Measurements from ENCODE around the gene PRLH. TPM values are rescaled to one million over a fixed set of nuclear protein-coding genes. Genes with fewer than 3 reads are reported as not detected.
"Not testable (repeated sequence)": the region's sequence is repeated elsewhere in the genome, so short reads cannot be mapped to it uniquely, and the experiment has no call there.

PRLH gene
- total RNA-seq, 2 donors from 2014 or later, result not detected

DNA sequence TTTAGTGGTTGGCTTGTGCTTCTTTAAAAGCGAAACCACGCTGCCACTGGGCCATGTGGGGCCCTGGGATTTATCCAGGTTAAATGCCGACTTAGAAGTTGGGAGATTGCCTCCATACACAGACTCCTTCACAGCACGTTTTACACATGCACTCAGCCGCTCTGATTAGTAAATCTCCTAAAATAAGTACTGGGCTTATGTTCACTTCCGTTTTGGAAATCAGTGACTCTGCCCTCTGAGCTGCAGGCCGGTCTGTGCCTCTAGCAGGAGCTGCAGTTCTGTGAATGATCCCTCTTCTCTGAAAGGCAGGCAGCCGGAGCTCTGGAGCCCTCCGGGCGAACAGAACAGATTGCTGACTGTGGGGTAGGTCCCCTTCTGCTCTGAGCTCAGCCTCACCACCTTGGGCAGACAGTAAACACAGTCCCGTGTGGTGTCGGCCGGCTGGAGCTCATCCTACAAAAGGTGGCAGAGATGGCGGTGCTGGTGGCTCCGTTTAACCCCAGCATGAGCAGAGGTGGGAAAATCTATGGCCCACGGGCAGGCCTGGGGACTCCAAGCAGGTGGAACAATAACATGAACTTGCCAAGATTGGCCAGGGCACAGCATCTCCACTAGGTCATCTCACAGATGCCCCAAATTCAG lies 34.0 kb downstream of the PRLH start:
- Mint-ChIP-seq H3K4me3 (no peak overlapping the region), H3K9me3 (no peaks in the 10 kb centered on the region), H3K27ac (peak overlapping the region in 1 of 2 donors; percentile 29), H3K4me1 (ENCODE audit: low read depth in 2 of 2) (peaks cover 17 to 26% of the 10 kb centered on the region in 2 donors), H3K36me3 (no peaks in the 10 kb centered on the region), H3K27me3 (no peaks in the 10 kb centered on the region)
- ATAC-seq (no peak), DNase-seq (ENCODE audit: low spot score) (no peak)

- H3K27ac Mint-ChIP-seq, result peak overlapping the region in 1 of 2 donors; percentile 94
- H3K27me3 Mint-ChIP-seq, result no peaks in the 10 kb centered on the region
- H3K36me3 Mint-ChIP-seq, result no peaks in the 10 kb centered on the region
- no peak overlapping the region for H3K4me3 Mint-ChIP-seq
- ATAC-seq, result no peak
- peaks cover 17 to 26% of the 10 kb centered on the region in 2 donors for H3K4me1 Mint-ChIP-seq (ENCODE audit: low read depth in 2 of 2)
- H3K9me3 Mint-ChIP-seq, result no peaks in the 10 kb centered on the region
- no peak for DNase-seq (ENCODE audit: low spot score)
Measured at GRCh38 chr2:237601453-237602116, 35.2 kb downstream of the PRLH start.

GRCh38 chr2:237602409-237602808 lies 36.0 kb downstream of the PRLH start:
- Mint-ChIP-seq H3K4me1 (ENCODE audit: low read depth in 2 of 2) (peaks cover 17 to 26% of the 10 kb centered on the region in 2 donors), H3K36me3 (no peaks in the 10 kb centered on the region), H3K27ac (peak overlapping the region in 1 of 2 donors; percentile 94), H3K9me3 (no peaks in the 10 kb centered on the region), H3K27me3 (no peaks in the 10 kb centered on the region), H3K4me3 (no peak overlapping the region)
- no peak for DNase-seq (ENCODE audit: low spot score)
- ATAC-seq, result no peak

DNA sequence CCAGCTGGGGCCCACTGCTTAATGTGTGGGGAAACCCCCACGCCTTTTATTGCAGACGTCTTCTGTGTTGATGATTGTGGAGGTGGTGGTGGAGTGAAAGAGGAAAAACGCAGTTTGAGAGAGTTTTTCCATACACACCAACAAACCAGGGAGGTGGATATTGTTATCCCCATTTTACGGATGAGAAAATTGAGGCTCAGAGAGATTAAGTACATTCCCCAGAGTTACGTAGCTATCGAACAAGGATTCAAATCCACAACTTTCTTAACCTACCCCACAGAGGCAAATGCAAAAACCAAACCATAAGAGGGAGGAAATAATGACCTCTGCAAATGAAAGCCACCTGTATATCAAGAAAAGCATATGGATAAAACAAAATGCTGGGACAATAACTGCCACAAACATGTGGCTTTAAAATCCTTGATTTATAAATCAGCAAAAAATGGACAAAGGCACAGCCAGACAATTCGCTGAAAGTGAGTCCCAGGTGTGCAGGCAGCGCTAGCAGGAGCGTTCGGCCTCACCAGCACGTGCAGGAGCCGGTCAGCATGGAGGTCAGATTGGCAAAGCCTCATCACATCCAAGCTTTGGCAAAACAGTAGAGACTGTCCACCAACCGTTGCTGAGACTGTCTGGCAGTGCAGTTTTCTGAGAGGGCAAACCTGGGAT lies 36.8 kb downstream of the PRLH start:
- ATAC-seq, result no peak
- Mint-ChIP-seq H3K9me3 (no peaks in the 10 kb centered on the region), H3K4me1 (ENCODE audit: low read depth in 2 of 2) (peaks cover 17 to 20% of the 10 kb centered on the region in 2 donors), H3K4me3 (peak overlapping the region; percentile 80), H3K27me3 (peaks cover 5 to 6% of the 10 kb centered on the region in 2 donors), H3K36me3 (no peaks in the 10 kb centered on the region), H3K27ac (peak overlapping the region; percentile 83 to 94)
- no peak for DNase-seq (ENCODE audit: low spot score)

DNA sequence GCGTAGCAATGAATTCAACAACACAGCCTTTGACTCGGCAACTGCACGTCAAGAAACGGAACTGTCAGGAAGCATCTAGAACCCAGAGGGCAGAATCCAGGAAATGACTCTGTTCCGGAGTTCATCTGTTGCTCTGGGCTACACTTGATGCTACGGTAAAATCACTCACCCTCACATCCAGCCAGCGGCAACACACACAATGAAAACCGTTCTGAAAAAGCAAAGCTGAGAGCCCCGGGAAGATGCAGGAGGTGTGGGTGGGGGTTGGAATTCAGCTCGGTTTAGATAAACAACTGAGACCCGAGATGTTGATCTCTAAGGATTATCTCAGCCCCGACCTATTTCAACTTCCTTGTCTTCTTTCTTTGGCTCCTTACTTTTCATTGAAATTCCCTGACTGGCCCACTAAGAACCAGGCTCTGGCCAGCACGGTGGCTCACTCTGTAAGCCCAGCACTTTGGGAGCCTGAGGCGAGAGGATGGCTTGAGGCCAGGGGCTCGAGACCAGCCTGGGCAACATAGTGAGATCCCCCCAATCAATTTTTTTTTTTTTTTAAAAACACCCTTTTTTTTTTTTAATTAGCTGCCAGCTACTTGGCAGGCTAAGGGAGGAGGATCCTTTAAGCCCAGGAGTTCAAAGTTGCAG lies 37.5 kb downstream of the PRLH start:
- Mint-ChIP-seq H3K4me3 (peak overlapping the region; percentile 80), H3K27ac (peak overlapping the region; percentile 83 to 94), H3K36me3 (no peaks in the 10 kb centered on the region), H3K4me1 (ENCODE audit: low read depth in 2 of 2) (peaks cover 13 to 14% of the 10 kb centered on the region in 2 donors), H3K27me3 (peaks cover 7 to 10% of the 10 kb centered on the region in 2 donors), H3K9me3 (no peaks in the 10 kb centered on the region)
- DNase-seq (ENCODE audit: low spot score) (no peak), ATAC-seq (peak; percentile 84 to 90)

DNA sequence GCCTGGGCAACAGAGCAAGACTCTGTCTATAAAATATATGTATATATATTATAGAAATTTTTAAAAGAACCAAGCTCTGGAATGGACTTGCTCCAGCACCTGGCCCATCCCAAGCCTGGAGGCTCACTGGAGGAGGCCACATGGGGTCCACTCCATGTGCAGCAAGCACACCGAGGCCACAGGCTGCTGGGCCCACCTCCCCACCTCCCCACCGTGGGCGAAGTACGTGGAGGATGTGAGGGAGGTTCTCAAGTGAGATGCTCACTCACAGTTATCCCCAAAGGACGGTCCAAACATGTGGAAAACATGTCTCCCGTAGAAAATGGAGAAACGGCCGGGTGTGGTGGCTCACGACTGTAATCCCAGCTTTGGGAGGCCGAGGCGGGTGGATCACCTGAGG lies 38.0 kb downstream of the PRLH start:
- peak overlapping the region; percentile 83 to 94 for H3K27ac Mint-ChIP-seq
- H3K4me1 Mint-ChIP-seq (ENCODE audit: low read depth in 2 of 2), result peaks cover 13 to 14% of the 10 kb centered on the region in 2 donors
- no peak overlapping the region for H3K4me3 Mint-ChIP-seq
- DNase-seq (ENCODE audit: low spot score), result no peak
- no peaks in the 10 kb centered on the region for H3K36me3 Mint-ChIP-seq
- ATAC-seq, result no peak
- H3K9me3 Mint-ChIP-seq, result no peaks in the 10 kb centered on the region
- H3K27me3 Mint-ChIP-seq, result peaks cover 7 to 12% of the 10 kb centered on the region in 2 donors

GRCh38 chr2:237604960-237605359 lies 38.6 kb downstream of the PRLH start:
- H3K4me3 Mint-ChIP-seq, result no peak overlapping the region
- H3K4me1 Mint-ChIP-seq (ENCODE audit: low read depth in 2 of 2), result peaks cover 13 to 14% of the 10 kb centered on the region in 2 donors
- H3K9me3 Mint-ChIP-seq, result no peaks in the 10 kb centered on the region
- H3K27me3 Mint-ChIP-seq, result peaks cover 11 to 18% of the 10 kb centered on the region in 2 donors
- no peak for ATAC-seq
- no peaks in the 10 kb centered on the region for H3K36me3 Mint-ChIP-seq
- DNase-seq (ENCODE audit: low spot score), result no peak
- peak overlapping the region in 1 of 2 donors; percentile 46 for H3K27ac Mint-ChIP-seq

GRCh38 chr2:237606522-237606921 lies 40.1 kb downstream of the PRLH start:
- not testable (repeated sequence) for H3K4me3 Mint-ChIP-seq; H3K36me3 Mint-ChIP-seq; DNase-seq (ENCODE audit: low spot score); H3K9me3 Mint-ChIP-seq; ATAC-seq; H3K27ac Mint-ChIP-seq
- peaks cover 11 to 24% of the 10 kb centered on the region in 2 donors for H3K27me3 Mint-ChIP-seq
- H3K4me1 Mint-ChIP-seq (ENCODE audit: low read depth in 2 of 2), result peaks cover 13 to 14% of the 10 kb centered on the region in 2 donors

DNA sequence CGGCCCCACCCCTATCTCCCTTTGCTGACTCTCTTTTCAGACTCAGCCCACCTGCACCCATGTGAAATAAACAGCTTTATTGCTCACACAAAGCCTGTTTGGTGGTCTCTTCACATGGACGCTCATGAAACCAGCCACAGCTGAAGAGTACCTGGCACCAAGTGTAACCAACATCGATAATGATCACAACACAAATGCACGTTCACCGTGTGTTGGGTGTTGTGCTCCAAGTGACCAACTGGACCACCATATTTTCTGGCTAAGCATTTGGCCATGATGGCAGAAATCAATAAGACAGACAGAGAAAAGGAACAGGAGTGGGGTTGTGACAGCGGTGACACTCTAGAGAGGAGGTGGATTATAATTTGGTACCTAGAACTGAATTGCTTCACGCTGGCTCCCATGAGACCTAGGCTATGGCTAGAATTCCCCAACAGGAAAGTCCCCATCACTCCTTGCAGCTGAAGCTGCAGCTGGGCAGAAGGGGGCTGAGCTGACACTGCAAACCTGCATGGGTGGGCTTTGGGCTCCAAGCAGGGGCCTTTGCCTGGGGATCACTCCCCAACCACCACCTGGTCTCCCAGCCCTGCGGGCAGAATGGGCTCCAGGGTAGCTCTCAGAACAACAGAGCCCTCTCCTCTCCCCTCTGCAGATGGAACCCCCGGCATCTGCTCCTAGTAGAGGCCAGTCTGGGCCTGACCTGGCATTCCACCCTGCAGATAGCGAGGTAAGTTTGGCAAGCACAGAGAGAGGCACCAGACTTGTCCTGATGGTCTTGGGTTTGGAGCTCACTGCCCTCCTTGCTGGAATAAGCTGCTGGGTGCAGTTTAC lies 46.4 kb downstream of the PRLH start:
- Mint-ChIP-seq H3K4me3 (no peak overlapping the region), H3K4me1 (ENCODE audit: low read depth in 2 of 2) (peaks cover 8 to 10% of the 10 kb centered on the region in 2 donors), H3K9me3 (no peaks in the 10 kb centered on the region), H3K27me3 (peaks cover 9 to 32% of the 10 kb centered on the region in 2 donors), H3K27ac (no peak overlapping the region), H3K36me3 (no peaks in the 10 kb centered on the region)
- ATAC-seq (no peak), DNase-seq (ENCODE audit: low spot score) (no peak)

DNA sequence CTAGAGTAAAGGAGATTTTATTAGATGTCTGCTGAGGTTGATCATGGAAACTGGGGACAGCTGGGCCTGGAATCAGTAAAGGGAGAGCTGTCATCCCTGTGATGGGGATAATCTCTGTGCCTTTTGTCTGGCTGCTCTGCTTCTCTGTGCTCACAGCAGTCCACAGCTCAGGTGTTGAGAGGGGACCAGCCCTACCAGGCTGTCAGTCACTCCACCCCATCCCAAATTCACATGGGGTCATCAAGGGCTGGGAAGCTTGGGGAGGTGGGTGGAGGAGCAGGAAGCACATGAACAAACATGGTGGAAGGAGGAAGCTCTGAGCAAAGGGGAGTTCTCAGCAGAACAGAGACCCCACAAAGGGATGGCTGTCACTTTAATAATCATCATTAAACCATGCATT lies 47.3 kb downstream of the PRLH start:
- H3K4me1 Mint-ChIP-seq (ENCODE audit: low read depth in 2 of 2), result peaks cover 8 to 10% of the 10 kb centered on the region in 2 donors
- no peaks in the 10 kb centered on the region for H3K36me3 Mint-ChIP-seq
- ATAC-seq, result no peak

DNA sequence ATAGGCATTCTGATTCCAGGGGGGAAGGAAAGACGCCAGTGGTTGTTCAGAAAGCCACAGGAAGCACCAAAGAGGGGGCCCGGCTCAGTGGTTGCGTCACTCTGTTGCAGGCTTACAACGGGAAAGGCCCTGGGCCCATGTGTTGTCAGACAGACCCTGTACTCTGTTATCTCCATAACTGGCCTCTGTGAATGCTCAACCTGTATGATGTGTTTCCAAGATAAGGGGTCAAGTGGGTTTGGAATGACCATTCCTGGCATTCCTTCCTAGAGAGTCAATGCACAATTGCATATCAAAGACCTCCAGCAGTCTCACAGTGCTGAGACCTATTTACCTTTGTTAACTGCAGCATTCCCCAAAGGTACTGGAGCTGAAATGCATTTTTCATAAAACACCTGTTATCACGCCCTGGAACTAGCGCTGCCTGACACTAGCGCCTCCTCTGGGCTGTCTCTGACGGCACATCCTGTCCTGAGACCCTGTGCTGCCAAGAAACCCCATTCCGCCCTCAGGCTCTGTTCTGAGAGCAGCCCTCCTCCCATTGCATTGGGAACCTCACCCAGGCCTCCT lies 47.9 kb downstream of the PRLH start:
- Mint-ChIP-seq H3K27me3 (peaks cover 4 to 28% of the 10 kb centered on the region in 2 donors), H3K9me3 (no peaks in the 10 kb centered on the region), H3K4me1 (ENCODE audit: low read depth in 2 of 2) (peaks cover 8 to 10% of the 10 kb centered on the region in 2 donors), H3K4me3 (no peak overlapping the region), H3K27ac (no peak overlapping the region), H3K36me3 (no peaks in the 10 kb centered on the region)
- ATAC-seq (no peak), DNase-seq (ENCODE audit: low spot score) (no peak)

More for the DNA sequence above, 47.3 kb downstream of the PRLH start:
- H3K9me3 Mint-ChIP-seq, result no peaks in the 10 kb centered on the region
- DNase-seq (ENCODE audit: low spot score), result no peak
- peaks cover 4 to 29% of the 10 kb centered on the region in 2 donors for H3K27me3 Mint-ChIP-seq
- H3K4me3 Mint-ChIP-seq, result no peak overlapping the region
- no peak overlapping the region for H3K27ac Mint-ChIP-seq

DNA sequence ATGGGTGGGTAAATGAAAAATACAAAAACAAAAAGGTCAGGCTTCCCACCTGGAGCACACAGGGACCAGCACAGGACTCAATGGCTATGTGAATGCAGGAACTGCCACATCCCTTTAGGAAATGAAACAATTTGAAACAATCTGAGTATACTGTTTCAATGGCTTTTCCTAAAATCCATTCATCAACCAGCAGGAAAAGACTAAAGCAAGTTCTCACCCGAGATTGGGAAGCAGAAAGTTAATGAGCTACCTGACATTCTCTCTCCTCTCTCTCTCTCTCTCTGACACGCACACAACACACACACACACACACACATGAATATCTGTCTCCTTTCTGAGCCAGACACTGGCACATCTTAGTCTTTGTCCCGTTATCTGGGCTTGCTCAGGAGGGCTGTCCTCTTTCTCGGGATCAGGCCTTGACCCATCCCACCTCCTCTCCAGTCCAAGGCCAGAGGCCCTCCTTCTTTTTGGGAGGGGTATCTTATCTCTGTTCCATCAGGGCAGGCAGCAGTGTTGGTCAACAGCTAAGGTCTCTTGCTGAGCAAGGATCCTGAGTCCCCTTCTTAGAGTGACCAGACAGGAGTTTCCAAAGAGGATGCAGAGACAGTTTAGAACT lies 49.4 kb downstream of the PRLH start:
- ATAC-seq (no peak), DNase-seq (ENCODE audit: low spot score) (no peak)
- no peaks in the 10 kb centered on the region for H3K36me3 Mint-ChIP-seq
- H3K9me3 Mint-ChIP-seq, result no peaks in the 10 kb centered on the region
- no peak overlapping the region for H3K4me3 Mint-ChIP-seq
- peaks cover 2 to 14% of the 10 kb centered on the region in 2 donors for H3K27me3 Mint-ChIP-seq
- H3K27ac Mint-ChIP-seq, result no peak overlapping the region
- H3K4me1 Mint-ChIP-seq (ENCODE audit: low read depth in 2 of 2), result peaks cover 8 to 10% of the 10 kb centered on the region in 2 donors

All from natural killer cell treated with Interleukin-12 subunit alpha and Interleukin-12 subunit beta and Interleukin-15 and Interleukin-18, amount 100 ng/mL, for 72 hours (primary cell).